ENCODE data around the gene RFLNA. TPM values are rescaled to one million over a fixed set of nuclear protein-coding genes. Genes with fewer than 3 reads are reported as not detected.

Gene RFLNA
- total RNA-seq, 1 experiment from 2014 or later = 10.6 TPM

DNA sequence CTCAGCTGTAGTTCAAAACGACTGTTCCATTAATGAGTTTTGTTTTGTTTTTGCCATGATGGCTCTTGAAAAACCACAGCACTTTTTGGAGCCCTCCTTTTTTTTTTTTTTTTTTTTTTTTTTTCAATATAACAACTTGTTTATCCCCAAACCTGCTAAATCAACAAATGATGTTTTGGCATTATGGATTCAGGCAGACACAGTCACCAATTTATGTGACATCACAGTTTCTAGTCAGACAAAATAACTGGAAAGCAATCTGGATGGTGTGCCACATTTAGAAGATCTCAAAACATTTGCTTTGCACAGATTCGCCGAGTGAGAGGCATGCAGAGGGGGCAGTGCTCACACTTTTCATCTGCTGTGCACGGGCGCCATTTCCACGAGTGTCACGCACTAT lies 7.9 kb upstream of the RFLNA start:
- Histone ChIP-seq H3K79me2 (ENCODE audit: insufficient read depth, low read length) (no peaks in the 10 kb centered on the region), H3T11ph (ENCODE audit: low read length) (no peak overlapping the region), H4K20me1 (ENCODE audit: control insufficient read depth, insufficient read depth, insufficient read length) (no peaks in the 10 kb centered on the region), H4K8ac (replicated peaks; ENCODE audit: insufficient read length, low read depth, low read length) (no peak overlapping the region), H3K4me1 (ENCODE audit: insufficient read depth, low read length) (no peaks in the 10 kb centered on the region), H3K9me3 (ENCODE audit: control insufficient read depth, low read depth, low read length) (no peaks in the 10 kb centered on the region), H3K23me2 (ENCODE audit: insufficient read length, low read depth, low read length, poor library complexity, severe bottlenecking) (no peaks in the 10 kb centered on the region), H4K5ac (ENCODE audit: insufficient read length, low read depth, low read length) (no peak overlapping the region), H3K27me3 (ENCODE audit: insufficient read depth, low read length) (no peaks in the 10 kb centered on the region), H2AK5ac (ENCODE audit: insufficient read length, low read length) (no peak overlapping the region), H2BK5ac (ENCODE audit: insufficient read length, low read length) (no peak overlapping the region), H3K27ac (ENCODE audit: insufficient read length, low read depth, low read length) (no peak overlapping the region), H3K4me2 (ENCODE audit: insufficient read depth, insufficient read length, low read length) (no peak overlapping the region), H3K23ac (ENCODE audit: insufficient read length, low read depth, low read length) (no peak overlapping the region), H3K56ac (ENCODE audit: insufficient read length, low read depth, low read length) (no peak overlapping the region), H2AFZ (ENCODE audit: low read length) (no peak overlapping the region), H3K79me1 (ENCODE audit: insufficient read depth, low read depth, low read length, poor library complexity, severe bottlenecking) (no peaks in the 10 kb centered on the region), H4K91ac (ENCODE audit: insufficient read length, low read depth, low read length) (no peak overlapping the region), H2BK12ac (ENCODE audit: insufficient read length, low read depth, low read length) (no peak overlapping the region), H3K9ac (ENCODE audit: extremely low read depth, insufficient read length, low read length) (no peak overlapping the region), H3K4ac (ENCODE audit: low read depth, low read length) (no peak overlapping the region), H3K14ac (ENCODE audit: insufficient read depth, low read length) (no peak overlapping the region), H3K18ac (ENCODE audit: insufficient read length, low read depth, low read length) (no peak overlapping the region), H2BK15ac (ENCODE audit: low read depth, low read length) (no peak overlapping the region), H2BK20ac (ENCODE audit: low read depth, low read length, poor library complexity, severe bottlenecking) (no peak overlapping the region), H2BK120ac (ENCODE audit: low read depth, low read length, poor library complexity, severe bottlenecking) (no peak overlapping the region)
- Mint-ChIP-seq H3K9me3 (peaks cover 21 to 23% of the 10 kb centered on the region in 2 experiments), H3K27me3 (ENCODE audit: low read depth) (peaks cover 22% of the 10 kb centered on the region), H3K4me3 (no peak overlapping the region), H3K27ac (no peak overlapping the region), H3K4me1 (peaks cover 13 to 21% of the 10 kb centered on the region in 2 experiments), H3K36me3 (ENCODE audit: insufficient read depth in 1 of 3, low read depth in 3 of 3) (peaks cover 0 to 18% (median 3%) of the 10 kb centered on the region in 3 experiments; a peak in 3 of 7 replicates)
- DNase-seq = no peak
- TF ChIP-seq, protein P1, sequence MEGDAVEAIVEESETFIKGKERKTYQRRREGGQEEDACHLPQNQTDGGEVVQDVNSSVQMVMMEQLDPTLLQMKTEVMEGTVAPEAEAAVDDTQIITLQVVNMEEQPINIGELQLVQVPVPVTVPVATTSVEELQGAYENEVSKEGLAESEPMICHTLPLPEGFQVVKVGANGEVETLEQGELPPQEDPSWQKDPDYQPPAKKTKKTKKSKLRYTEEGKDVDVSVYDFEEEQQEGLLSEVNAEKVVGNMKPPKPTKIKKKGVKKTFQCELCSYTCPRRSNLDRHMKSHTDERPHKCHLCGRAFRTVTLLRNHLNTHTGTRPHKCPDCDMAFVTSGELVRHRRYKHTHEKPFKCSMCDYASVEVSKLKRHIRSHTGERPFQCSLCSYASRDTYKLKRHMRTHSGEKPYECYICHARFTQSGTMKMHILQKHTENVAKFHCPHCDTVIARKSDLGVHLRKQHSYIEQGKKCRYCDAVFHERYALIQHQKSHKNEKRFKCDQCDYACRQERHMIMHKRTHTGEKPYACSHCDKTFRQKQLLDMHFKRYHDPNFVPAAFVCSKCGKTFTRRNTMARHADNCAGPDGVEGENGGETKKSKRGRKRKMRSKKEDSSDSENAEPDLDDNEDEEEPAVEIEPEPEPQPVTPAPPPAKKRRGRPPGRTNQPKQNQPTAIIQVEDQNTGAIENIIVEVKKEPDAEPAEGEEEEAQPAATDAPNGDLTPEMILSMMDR (conservative IDR thresholded peaks at IDR 0.05) = no peak
- no CpG with 5 or more reads among the region's 7 CpGs for WGBS (ENCODE audit: extremely low coverage, insufficient read length, low lambda C conversion rate)
